A673 (cell line): ENCODE results near the gene HYI. TPM values are rescaled to one million over a fixed set of nuclear protein-coding genes. Genes with fewer than 3 reads are reported as not detected.

ENCODE experiments used
- BruUV-seq: library from RNA; stranded (reverse); fragments of 400-500 nt; replicated peaks from 2 replicates; lab custom pipeline; 2021; lab: Mats Ljungman, UMichigan
- CTCF ChIA-PET: fragments of 300-600 bp; sonication (Branson Sonifier 250); formaldehyde crosslinking; loops from one replicate; lab custom pipeline; 2022; ENCODE audit warnings: antibody characterized with exemption; lab: Charles Lee
- POLR2A ChIA-PET: fragments of 300-600 bp; sonication (Branson Sonifier 250); formaldehyde crosslinking; loops from one replicate; lab custom pipeline; 2022; ENCODE audit warnings: antibody characterized with exemption; ENCODE audit not compliant: low non-redundant PET; lab: Charles Lee
- DNase-seq: peaks from one replicate; pipeline ENCODE4 v3.0.0-alpha.2; 2015; ENCODE audit warnings: low spot score
- H3K27ac ChIP-seq: fragments of 200-600 bp; sonication (generic); 2 replicates; pipeline ENCODE4 v1.5.1; 2016; ENCODE audit warnings: mixed run types, low read depth, mild to moderate bottlenecking, mixed read lengths, antibody characterized with exemption, low read length; ENCODE audit not compliant: poor library complexity, severe bottlenecking
- H3K27me3 ChIP-seq: fragments of 200-600 bp; sonication (generic); replicated peaks from 2 replicates; pipeline ENCODE4 v1.6.1; 2017; ENCODE audit warnings: mixed run types, low read depth, mild to moderate bottlenecking, mixed read lengths, antibody characterized with exemption, low read length; ENCODE audit not compliant: insufficient read depth, poor library complexity
- H3K36me3 ChIP-seq: fragments of 200-600 bp; sonication (generic); 2 replicates; pipeline ENCODE4 v1.6.1; 2016; ENCODE audit warnings: mixed run types, mild to moderate bottlenecking, mixed read lengths, antibody characterized with exemption, low read length; ENCODE audit not compliant: insufficient read depth, poor library complexity, severe bottlenecking
- H3K4me1 ChIP-seq: fragments of 200-600 bp; sonication (generic); 2 replicates; pipeline ENCODE4 v1.6.1; 2017; ENCODE audit warnings: mixed run types, mild to moderate bottlenecking, mixed read lengths, antibody characterized with exemption, low read length; ENCODE audit not compliant: insufficient read depth, poor library complexity, severe bottlenecking
- H3K4me3 ChIP-seq: fragments of 200-600 bp; sonication (generic); 2 replicates; pipeline ENCODE4 v1.5.1; 2016; ENCODE audit warnings: low read depth, mixed run types, mild to moderate bottlenecking, mixed read lengths, low read length; ENCODE audit not compliant: poor library complexity, severe bottlenecking
- H3K9me3 ChIP-seq: fragments of 200-600 bp; sonication (generic); 2 replicates; pipeline ENCODE4 v1.6.1; 2016; ENCODE audit warnings: mixed run types, low read depth, mild to moderate bottlenecking, mixed read lengths, antibody characterized with exemption, low read length; ENCODE audit not compliant: poor library complexity, severe bottlenecking
- CTCF ChIP-seq: fragments of 300-800, 200-600 bp; sonication (generic); conservative IDR thresholded peaks from 2 replicates; pipeline ENCODE4 v1.5.1; 2017; ENCODE audit warnings: low read depth, mild to moderate bottlenecking, antibody characterized with exemption, low read length, moderate library complexity, mixed read lengths
- EZH2 ChIP-seq: fragments of 200-600 bp; sonication (generic); IDR thresholded peaks from 2 replicates; pipeline ENCODE4 v1.6.1; 2017; ENCODE audit warnings: borderline replicate concordance, low read depth, mild to moderate bottlenecking, mixed read lengths, antibody characterized with exemption, low read length; ENCODE audit not compliant: poor library complexity, severe bottlenecking
- intact Hi-C: fragments of 100-400 bp; cut with micrococcal nuclease; formaldehyde crosslinking; loops from one replicate; pipeline ENCODE4 v1.10.0; 2022; ENCODE audit not compliant: unreplicated experiment
- total RNA-seq: library from RNA; stranded (reverse); gene quantifications from 2 replicates; pipeline ENCODE4 v1.2.3, GENCODE V29; 2021

The HYI gene
- total RNA-seq, 1 experiment from 2014 or later: 14.8 TPM

- POLR2A ChIA-PET: no interaction called here
- no peak overlapping the region for H3K27ac ChIP-seq
- intact Hi-C loops: no loop called here
- no peaks in the 10 kb centered on the region for H3K27me3 ChIP-seq
- H3K9me3 ChIP-seq: no peaks in the 10 kb centered on the region
- H3K4me3 ChIP-seq: no peak overlapping the region
- no peaks in the 10 kb centered on the region for H3K4me1 ChIP-seq
- peaks cover 26% of the 10 kb centered on the region for H3K36me3 ChIP-seq
- BruUV-seq: no TSS peak
- CTCF ChIA-PET: no interaction called here
- no peak for DNase-seq
- no peak for TF ChIP-seq EZH2
- no peak for TF ChIP-seq CTCF
These were observed 8.9 kb downstream of the HYI start for GRCh38 chr1:43444836-43445235.

- ChIA-PET POLR2A (interaction anchor here (0.5 kb wide), 1 partner anchor 317 kb away, joined by 3 read pairs; no protein-coding TSS in a partner anchor), CTCF (no interaction called here)
- intact Hi-C loops: no loop called here
- no peak for DNase-seq
- Histone ChIP-seq H3K27me3 (no peaks in the 10 kb centered on the region), H3K36me3 (peaks cover 22% of the 10 kb centered on the region), H3K4me1 (no peaks in the 10 kb centered on the region), H3K27ac (no peak overlapping the region), H3K9me3 (no peaks in the 10 kb centered on the region), H3K4me3 (no peak overlapping the region)
- no TSS peak for BruUV-seq
- TF ChIP-seq CTCF (no peak), EZH2 (no peak)
These were observed 9.4 kb downstream of the HYI start for GRCh38 chr1:43444151-43444828.

- BruUV-seq: no TSS peak
- Histone ChIP-seq H3K36me3 (peaks cover 16% of the 10 kb centered on the region), H3K9me3 (no peaks in the 10 kb centered on the region), H3K27ac (no peak overlapping the region), H3K4me3 (no peak overlapping the region), H3K4me1 (no peaks in the 10 kb centered on the region), H3K27me3 (no peaks in the 10 kb centered on the region)
- intact Hi-C loops: no loop called here
- DNase-seq: no peak
- TF ChIP-seq EZH2 (no peak), CTCF (no peak)
- ChIA-PET POLR2A (interaction anchor here (0.5 kb wide), 1 partner anchor 318 kb away, joined by 3 read pairs; no protein-coding TSS in a partner anchor), CTCF (no interaction called here)
These were observed 10.4 kb downstream of the HYI start for GRCh38 chr1:43443197-43443946.
